Peyer's patch (tissue), 4 donors: ENCODE data around the gene SWT1.
"Not testable (repeated sequence)": the region's sequence is repeated elsewhere in the genome, so short reads cannot be mapped to it uniquely, and the experiment has no call there.

ENCODE experiments used
- POLR2A ChIP-seq, 2 donors: fragments of 450-650 bp; IDR thresholded peaks; one replicate each; pipeline ENCODE4 v1.5.1; 2017; ENCODE audit warnings: antibody characterized with exemption in 2 of 2, mild to moderate bottlenecking in 2 of 2, moderate library complexity in 2 of 2
- TF ChIP-seq, protein P1 (sequence below), 6 experiments: fragments of 450-650 bp in 4 of 6; fragments of 200-600 bp in 2 of 6; sonication (generic) in 1 of 6; IDR thresholded peaks; one replicate each; pipeline ENCODE4 v1.5.1; 2017 to 2019; ENCODE audit warnings: antibody characterized with exemption in 6 of 6, mild to moderate bottlenecking in 3 of 6, moderate library complexity in 1 of 6

DNA sequence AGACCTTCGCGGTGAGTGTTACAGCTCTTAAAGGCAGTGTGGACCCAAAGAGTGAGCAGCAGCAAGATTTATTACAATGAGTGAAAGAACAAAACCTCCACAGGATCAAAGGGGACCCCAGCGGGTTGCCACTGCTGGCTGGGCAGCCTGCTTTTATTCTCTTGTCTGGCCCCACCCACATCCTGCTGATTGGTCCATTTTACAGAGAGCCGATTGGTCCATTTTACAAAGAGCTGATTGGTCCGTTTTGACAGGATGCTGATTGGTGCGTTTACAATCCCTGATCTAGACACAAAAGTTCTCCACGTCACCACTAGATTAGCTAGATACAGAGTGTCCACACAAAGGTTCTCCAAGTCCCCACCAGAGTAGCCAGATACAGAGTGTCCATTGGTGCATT lies 164.1 kb downstream of the SWT1 start:
- TF ChIP-seq, protein P1, sequence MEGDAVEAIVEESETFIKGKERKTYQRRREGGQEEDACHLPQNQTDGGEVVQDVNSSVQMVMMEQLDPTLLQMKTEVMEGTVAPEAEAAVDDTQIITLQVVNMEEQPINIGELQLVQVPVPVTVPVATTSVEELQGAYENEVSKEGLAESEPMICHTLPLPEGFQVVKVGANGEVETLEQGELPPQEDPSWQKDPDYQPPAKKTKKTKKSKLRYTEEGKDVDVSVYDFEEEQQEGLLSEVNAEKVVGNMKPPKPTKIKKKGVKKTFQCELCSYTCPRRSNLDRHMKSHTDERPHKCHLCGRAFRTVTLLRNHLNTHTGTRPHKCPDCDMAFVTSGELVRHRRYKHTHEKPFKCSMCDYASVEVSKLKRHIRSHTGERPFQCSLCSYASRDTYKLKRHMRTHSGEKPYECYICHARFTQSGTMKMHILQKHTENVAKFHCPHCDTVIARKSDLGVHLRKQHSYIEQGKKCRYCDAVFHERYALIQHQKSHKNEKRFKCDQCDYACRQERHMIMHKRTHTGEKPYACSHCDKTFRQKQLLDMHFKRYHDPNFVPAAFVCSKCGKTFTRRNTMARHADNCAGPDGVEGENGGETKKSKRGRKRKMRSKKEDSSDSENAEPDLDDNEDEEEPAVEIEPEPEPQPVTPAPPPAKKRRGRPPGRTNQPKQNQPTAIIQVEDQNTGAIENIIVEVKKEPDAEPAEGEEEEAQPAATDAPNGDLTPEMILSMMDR (IDR thresholded peaks at IDR 0.05): not testable (repeated sequence)
- TF ChIP-seq POLR2A (IDR thresholded peaks at IDR 0.05): not testable (repeated sequence)
